GM18498 (cell line): ENCODE measurements around the gene NRXN3.

Experiments
- ATAC-seq: cut with Tn5 transposase; IDR thresholded peaks from one replicate; pipeline ENCODE4 v1.9.1; 2021; ENCODE audit warnings: mild to moderate bottlenecking, moderate library complexity; ENCODE audit not compliant: unreplicated experiment

The NRXN3 gene

GRCh38 chr14:79638672-79639266 is 1468.6 kb downstream of the NRXN3 start:
- no peak for ATAC-seq

DNA sequence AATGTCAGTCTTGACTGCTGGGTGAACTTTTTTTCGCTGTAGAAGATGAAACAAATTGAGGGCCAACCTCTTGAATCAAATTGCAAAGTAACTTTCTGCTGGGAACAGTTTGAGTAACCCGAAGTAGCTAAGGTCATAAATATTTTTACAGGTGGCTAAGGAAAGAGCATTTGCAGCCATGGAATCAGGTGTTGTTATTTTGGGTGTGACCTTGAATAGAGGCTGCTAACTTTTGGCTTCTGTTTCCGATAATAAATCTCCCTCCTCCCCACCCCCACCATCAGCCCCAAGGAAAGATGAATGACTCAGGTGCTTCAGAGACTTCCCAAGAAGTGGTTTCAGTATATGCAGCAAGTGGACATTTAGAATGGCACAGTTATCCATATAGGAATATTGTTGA is 1469.4 kb downstream of the NRXN3 start:
- ATAC-seq: no peak

DNA sequence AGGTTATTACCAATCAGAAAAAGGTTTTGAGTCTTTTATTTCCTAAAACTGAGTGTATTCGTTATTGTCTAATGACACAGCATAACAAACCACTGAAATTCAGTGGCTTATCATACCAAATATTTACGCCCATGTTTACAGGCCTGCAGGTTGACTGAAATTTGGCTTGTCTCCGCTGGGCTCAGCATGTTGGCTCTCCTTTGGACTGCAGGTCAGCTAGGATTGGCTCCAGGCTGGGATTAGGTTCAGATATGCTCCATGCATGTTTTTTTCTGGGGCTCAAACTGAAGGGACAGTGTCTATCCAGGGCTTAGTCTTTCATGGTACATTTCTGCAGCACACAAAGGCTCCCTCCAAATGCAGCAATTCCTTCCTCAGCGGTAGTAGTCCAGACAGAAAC is 1471.2 kb downstream of the NRXN3 start:
- ATAC-seq: no peak

- no peak for ATAC-seq
These were observed 1473.0 kb downstream of the NRXN3 start for GRCh38 chr14:79643132-79643531.

DNA sequence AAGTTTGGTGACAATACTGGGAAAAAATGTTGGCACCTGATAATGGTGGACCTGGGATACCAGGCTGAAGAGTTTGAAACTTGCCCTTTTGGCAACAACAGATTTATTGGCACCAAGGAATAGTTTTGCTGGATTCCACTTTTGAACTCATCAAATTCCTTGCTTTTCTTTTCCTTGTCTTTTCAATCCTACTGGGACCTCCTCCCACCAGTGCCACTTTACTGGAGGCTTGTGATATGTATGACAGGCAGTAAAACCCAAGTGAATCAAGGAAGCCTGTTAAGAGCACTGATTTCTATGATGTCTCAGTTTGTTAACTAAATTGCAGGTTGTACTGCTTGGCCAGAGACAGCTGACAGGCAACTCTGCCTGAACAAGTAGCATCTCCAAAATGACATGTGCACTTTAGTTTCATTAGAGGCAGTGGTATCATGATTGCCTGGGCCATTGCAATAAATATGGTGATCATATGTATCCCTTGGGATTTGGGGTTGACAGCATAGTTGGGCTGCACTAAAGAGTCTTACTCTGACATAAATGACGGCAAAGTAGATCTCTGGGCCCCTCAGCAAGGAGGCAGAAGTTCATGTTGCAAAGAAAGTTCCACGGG is 1475.7 kb downstream of the NRXN3 start:
- ATAC-seq: no peak

DNA sequence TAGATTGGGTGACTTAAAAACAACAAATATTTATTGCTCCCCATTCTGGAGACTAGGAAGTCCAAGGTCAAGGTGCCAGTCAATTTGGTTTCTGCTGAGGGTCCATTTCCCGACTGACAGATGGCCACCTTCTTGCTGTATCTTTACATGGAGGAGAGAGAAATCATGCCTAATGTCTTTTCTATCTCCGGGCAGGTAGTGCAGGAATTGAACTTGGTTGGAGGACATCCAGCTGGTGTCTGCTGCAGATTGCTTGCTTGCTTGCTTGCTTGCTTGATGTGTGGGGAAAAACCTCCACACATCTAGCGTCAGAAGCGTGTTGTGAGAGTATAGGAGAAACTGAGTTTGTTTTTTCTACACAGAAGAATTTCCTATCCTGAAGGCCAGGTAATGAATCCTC is 1479.7 kb downstream of the NRXN3 start:
- ATAC-seq: no peak

DNA sequence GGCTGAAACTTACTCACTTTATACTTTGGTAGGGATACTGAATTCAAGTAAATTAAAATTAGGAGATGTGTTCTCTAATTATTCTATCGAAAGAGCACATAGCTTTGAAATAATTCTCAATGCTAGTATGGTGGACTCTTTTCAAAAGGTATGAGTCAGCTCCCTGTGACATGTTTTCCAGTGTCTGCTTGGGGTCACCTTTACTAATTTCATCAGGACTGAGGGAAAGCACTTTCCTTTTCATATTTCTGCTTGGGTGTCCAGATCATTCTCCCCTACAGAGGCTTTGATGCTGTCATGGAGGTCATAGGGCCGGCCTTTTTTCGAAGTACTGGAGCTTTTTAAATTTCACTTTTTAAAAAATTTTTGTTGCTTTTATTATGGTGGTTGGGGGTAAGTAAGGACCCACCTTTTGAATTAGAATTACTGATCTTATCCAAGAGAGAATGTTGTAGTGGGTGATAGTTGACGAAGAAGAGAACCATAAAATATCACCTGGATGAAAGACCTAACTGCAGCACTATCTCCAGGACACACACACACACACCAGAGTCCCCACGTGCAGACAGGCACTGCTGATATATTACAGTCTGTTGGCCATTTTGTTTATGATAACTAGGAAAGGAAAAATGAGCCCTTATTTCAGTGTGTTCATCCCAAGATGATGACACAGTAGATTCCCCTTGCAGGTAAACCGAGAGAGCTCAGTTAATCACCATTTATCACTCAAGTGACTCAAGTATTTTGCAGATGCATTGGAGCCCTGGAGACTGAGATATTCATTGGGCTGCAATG is 1482.5 kb downstream of the NRXN3 start:
- ATAC-seq: no peak

DNA sequence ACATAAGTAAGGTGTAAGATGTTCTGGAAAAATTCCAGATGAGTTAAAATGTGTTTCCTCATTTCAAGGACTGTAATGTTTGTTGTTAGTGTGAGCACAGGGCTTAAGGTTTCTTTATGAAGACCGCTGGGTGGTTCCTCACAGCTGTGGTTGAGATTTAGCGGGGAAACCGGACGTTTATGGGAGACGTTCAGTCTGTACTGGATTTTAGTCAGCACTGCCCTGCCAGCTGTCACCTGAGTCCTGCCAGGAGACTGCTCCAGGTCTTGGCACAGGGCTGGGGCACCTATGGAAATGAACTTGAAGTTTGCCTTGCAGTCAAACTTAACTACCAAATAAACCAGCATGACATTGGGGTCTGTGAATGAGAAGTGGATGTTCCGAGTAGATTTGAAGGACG is 1485.9 kb downstream of the NRXN3 start:
- ATAC-seq: no peak

- ATAC-seq: no peak
These were observed 1486.3 kb downstream of the NRXN3 start for GRCh38 chr14:79656496-79656895.

GRCh38 chr14:79658221-79658620 is 1488.0 kb downstream of the NRXN3 start:
- no peak for ATAC-seq

DNA sequence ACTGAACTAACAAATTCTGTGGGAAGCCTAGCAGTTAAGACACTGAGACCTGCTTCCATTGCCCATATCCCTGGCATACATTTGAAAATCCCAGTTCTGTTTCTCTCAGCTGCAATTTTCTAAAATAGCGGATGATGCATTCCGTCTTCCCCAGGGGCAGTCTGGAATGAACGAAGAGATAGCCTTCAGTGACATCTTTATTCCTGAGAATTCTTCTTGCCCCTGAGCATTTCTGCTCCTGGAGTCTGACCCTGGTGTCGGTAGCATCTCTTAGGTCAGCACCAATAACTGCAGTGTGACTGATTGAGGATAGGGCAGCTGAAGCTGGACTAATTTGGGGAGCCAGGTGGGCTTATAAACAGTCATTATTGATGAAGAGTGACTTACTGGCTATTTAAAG is 1488.6 kb downstream of the NRXN3 start:
- ATAC-seq: no peak

- ATAC-seq: no peak
These were observed 1490.1 kb downstream of the NRXN3 start for GRCh38 chr14:79660053-79660939.

- ATAC-seq: no peak
These were observed 1491.6 kb downstream of the NRXN3 start for GRCh38 chr14:79661752-79662151.

DNA sequence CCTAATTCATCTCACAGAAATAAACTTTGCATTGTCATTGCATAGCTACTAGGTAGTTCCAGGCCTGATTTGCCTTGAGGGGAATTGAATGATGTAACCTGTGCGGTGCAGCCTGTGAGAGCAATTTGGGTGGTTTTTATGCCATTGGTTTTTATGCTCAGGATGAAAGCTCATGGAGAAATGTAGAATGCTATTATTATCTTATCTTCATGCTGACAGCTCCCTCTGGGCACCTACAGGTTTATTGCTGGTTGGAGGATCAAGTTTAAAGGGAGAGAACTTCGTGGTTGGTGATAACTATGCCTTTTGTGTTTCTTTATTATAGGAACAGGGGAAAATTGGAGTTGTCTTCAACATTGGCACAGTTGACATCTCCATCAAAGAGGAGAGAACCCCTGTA is 1493.3 kb downstream of the NRXN3 start:
- no peak for ATAC-seq

DNA sequence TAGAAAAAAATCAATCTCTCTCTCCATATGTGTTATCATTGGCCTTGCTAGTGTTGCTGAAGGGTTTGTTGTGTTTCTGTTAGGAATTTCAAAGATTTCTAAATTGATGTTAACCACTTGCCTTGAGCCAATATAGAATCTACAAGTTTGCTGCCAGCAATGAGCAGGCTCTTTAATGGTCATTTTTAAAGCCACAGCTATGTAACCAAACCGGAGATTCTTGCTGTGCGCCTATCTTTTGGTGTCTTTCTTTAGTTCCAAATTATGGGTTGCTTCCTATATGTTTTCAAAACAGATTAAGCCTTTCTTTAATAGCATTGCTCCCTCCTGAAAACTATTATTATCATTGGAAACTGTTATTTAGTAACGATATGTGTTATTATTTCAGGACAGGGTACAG is 1495.4 kb downstream of the NRXN3 start:
- no peak for ATAC-seq

DNA sequence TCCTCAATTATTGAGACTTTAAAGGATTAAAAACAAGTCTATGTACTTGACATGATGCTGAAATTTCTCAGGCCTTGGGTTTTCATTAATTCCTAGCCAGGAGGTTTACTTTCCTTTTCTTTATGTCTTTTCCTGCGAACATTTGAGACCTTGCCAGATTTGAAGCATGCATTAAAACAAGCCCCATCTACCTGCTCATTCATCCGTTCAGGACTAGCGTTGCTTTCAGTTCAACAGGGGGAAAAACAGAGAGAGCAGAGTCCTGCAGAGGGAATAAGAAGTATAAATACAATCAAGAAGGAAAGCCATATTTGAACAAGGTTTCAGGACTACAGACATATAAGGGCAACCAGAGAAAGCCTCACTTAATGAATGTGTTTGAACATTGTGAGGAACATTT is 1498.8 kb downstream of the NRXN3 start:
- no peak for ATAC-seq

- no peak for ATAC-seq
These were observed 1500.6 kb downstream of the NRXN3 start for GRCh38 chr14:79670811-79671210.

DNA sequence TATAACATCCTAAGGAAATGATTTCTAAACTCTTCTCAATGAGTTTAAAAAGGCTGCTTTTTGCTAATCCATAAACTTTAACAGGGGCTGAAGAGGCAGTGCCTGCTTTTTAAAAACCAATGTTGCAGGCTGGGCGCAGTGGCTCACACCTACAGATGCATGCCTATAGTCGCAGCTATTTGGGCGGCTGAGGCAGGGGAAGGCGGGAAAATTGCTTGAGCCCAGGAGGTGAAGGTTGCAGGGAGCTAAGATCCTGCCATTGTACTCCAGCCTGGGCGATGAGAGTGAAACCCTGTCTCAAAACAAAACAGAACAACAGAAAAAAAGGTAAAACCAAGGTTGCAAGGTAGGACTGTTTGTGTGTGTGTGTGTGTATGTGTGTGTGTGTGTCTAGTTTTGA is 1509.9 kb downstream of the NRXN3 start:
- no peak for ATAC-seq

- no peak for ATAC-seq
These were observed 1516.0 kb downstream of the NRXN3 start for GRCh38 chr14:79686196-79686595.

GRCh38 chr14:79690960-79691359 is 1520.8 kb downstream of the NRXN3 start:
- ATAC-seq: no peak

- ATAC-seq: no peak
These were observed 1523.8 kb downstream of the NRXN3 start for GRCh38 chr14:79693935-79694334.
